ENCODE data around the gene OAS1.

OAS1 gene

GRCh38 chr12:112906712-112907414 is at the start of gene OAS1:
Gene OAS1, plus strand, starts transcription at chr12:112906962. Its CDS starts 78 bp downstream, at chr12:112907040.
- DNase-seq, result no peak

GRCh38 chr12:112859291-112859690 is 47.5 kb upstream of the OAS1 start:
- no peak for DNase-seq

GRCh38 chr12:112860181-112860580 is 46.6 kb upstream of the OAS1 start:
- no peak for DNase-seq

GRCh38 chr12:112861284-112861683 is 45.5 kb upstream of the OAS1 start:
- DNase-seq, result no peak

- DNase-seq, result no peak
Observed at GRCh38 chr12:112862636-112863290, 44.0 kb upstream of the OAS1 start.

GRCh38 chr12:112868459-112869041 is 38.2 kb upstream of the OAS1 start:
- no peak for DNase-seq

GRCh38 chr12:112869091-112869490 is 37.7 kb upstream of the OAS1 start:
- DNase-seq, result no peak

GRCh38 chr12:112869778-112870177 is 37.0 kb upstream of the OAS1 start:
- DNase-seq, result no peak

GRCh38 chr12:112870267-112870980 is 36.3 kb upstream of the OAS1 start:
- DNase-seq, result no peak

- no peak for DNase-seq
Observed at GRCh38 chr12:112875608-112876007, 31.2 kb upstream of the OAS1 start.

GRCh38 chr12:112876506-112876905 is 30.3 kb upstream of the OAS1 start:
- no peak for DNase-seq

GRCh38 chr12:112877006-112877405 is 29.8 kb upstream of the OAS1 start:
- DNase-seq, result no peak

- no peak for DNase-seq
Observed at GRCh38 chr12:112878488-112878887, 28.3 kb upstream of the OAS1 start.

- DNase-seq, result no peak
Observed at GRCh38 chr12:112879191-112879705, 27.5 kb upstream of the OAS1 start.

GRCh38 chr12:112881602-112882001 is 25.2 kb upstream of the OAS1 start:
- DNase-seq, result no peak

- no peak for DNase-seq
Observed at GRCh38 chr12:112885236-112885635, 21.5 kb upstream of the OAS1 start.

GRCh38 chr12:112887550-112887949 is 19.2 kb upstream of the OAS1 start:
- DNase-seq, result no peak

- DNase-seq, result no peak
Observed at GRCh38 chr12:112891093-112892024, 15.4 kb upstream of the OAS1 start.

GRCh38 chr12:112892856-112893255 is 13.9 kb upstream of the OAS1 start:
- no peak for DNase-seq

- DNase-seq, result no peak
Observed at GRCh38 chr12:112894128-112894527, 12.6 kb upstream of the OAS1 start.

- no peak for DNase-seq
Observed at GRCh38 chr12:112898380-112898779, 8.4 kb upstream of the OAS1 start.

Data from T1000 (cell line).